ENCODE data around the gene SPDYE3. TPM values are rescaled to one million over a fixed set of nuclear protein-coding genes. Genes with fewer than 3 reads are reported as not detected.
"Not testable (repeated sequence)": the region's sequence is repeated elsewhere in the genome, so short reads cannot be mapped to it uniquely, and the experiment has no call there.

SPDYE3 gene
- total and polyA plus RNA-seq, 4 experiments from 2014 or later, result 6.3 to 9.9 TPM; not detected in 2

GRCh38 chr7:100358857-100359212 is 51.3 kb downstream of the SPDYE3 start:
- Histone ChIP-seq H3K27ac (ENCODE audit: low read depth, low read length) (no peak overlapping the region), H3K36me3 (ENCODE audit: insufficient read depth, low read length) (peaks cover 62% of the 10 kb centered on the region), H3K27me3 (ENCODE audit: insufficient read depth, low read length) (no peaks in the 10 kb centered on the region), H3K9me3 (ENCODE audit: control insufficient read depth in 1 of 2, low read length in 2 of 2) (no peaks in the 10 kb centered on the region), H3K4me3 (ENCODE audit: low read length in 2 of 2) (no peak overlapping the region), H3K4me1 (ENCODE audit: insufficient read depth, low read length) (peaks cover 3% of the 10 kb centered on the region)
- Mint-ChIP-seq H3K27me3 (no peaks in the 10 kb centered on the region), H3K36me3 (peaks cover 42 to 60% of the 10 kb centered on the region in 2 donors), H3K27ac (peak overlapping the region in 1 of 7 donors; percentile 50), H3K9me3 (no peaks in the 10 kb centered on the region), H3K4me1 (peaks cover 0 to 5% (median 2%) of the 10 kb centered on the region in 4 donors), H3K4me3 (no peak overlapping the region)
- intact Hi-C loops (cut with micrococcal nuclease), result no loop called here
- ChIA-PET POLR2A (ENCODE audit: partially characterized antibody) (no interaction called here), CTCF (ENCODE audit: partially characterized antibody) (no interaction called here)
- no peak for DNase-seq

GRCh38 chr7:100360135-100360854 is 52.8 kb downstream of the SPDYE3 start:
- H3K4me3 ChIP-seq (ENCODE audit: low read length in 2 of 2), result no peak overlapping the region
- H3K4me1 Mint-ChIP-seq, result peaks cover 1 to 10% (median 7%) of the 10 kb centered on the region in 4 donors
- H3K27me3 Mint-ChIP-seq, result no peaks in the 10 kb centered on the region
- peaks cover 58% of the 10 kb centered on the region for H3K36me3 ChIP-seq (ENCODE audit: insufficient read depth, low read length)
- CTCF ChIA-PET (ENCODE audit: partially characterized antibody), result no interaction called here
- no peak overlapping the region for H3K4me3 Mint-ChIP-seq
- POLR2A ChIA-PET (ENCODE audit: partially characterized antibody), result no interaction called here
- H3K9me3 ChIP-seq (ENCODE audit: control insufficient read depth in 1 of 2, low read length in 2 of 2), result no peaks in the 10 kb centered on the region
- H3K4me1 ChIP-seq (ENCODE audit: insufficient read depth, low read length), result peaks cover 2% of the 10 kb centered on the region
- H3K27me3 ChIP-seq (ENCODE audit: insufficient read depth, low read length), result no peaks in the 10 kb centered on the region
- H3K36me3 Mint-ChIP-seq, result peaks cover 40 to 62% of the 10 kb centered on the region in 2 donors
- peak overlapping the region in 5 of 7 donors; percentile 37 to 84 (median 67) for H3K27ac Mint-ChIP-seq
- no peak overlapping the region for H3K27ac ChIP-seq (ENCODE audit: low read depth, low read length)
- no peak for DNase-seq
- intact Hi-C loops (cut with micrococcal nuclease), result no loop called here
- no peaks in the 10 kb centered on the region for H3K9me3 Mint-ChIP-seq

- no peak overlapping the region for H3K4me3 Mint-ChIP-seq
- Histone ChIP-seq H3K9me3 (ENCODE audit: control insufficient read depth in 1 of 2, low read length in 2 of 2) (no peaks in the 10 kb centered on the region), H3K4me1 (ENCODE audit: insufficient read depth, low read length) (peaks cover 15% of the 10 kb centered on the region), H3K27ac (ENCODE audit: low read depth, low read length) (no peak overlapping the region), H3K4me3 (ENCODE audit: low read length in 2 of 2) (no peak overlapping the region), H3K27me3 (ENCODE audit: insufficient read depth, low read length) (no peaks in the 10 kb centered on the region), H3K36me3 (ENCODE audit: insufficient read depth, low read length) (peaks cover 34% of the 10 kb centered on the region)
- POLR2A ChIA-PET (ENCODE audit: partially characterized antibody), result no interaction called here
- H3K27ac Mint-ChIP-seq, result peak overlapping the region in 5 of 7 donors; percentile 0 to 23 (median 3)
- no peaks in the 10 kb centered on the region for H3K27me3 Mint-ChIP-seq
- H3K36me3 Mint-ChIP-seq, result peaks cover 40 to 54% of the 10 kb centered on the region in 2 donors
- intact Hi-C loops (cut with micrococcal nuclease), result no loop called here
- CTCF ChIA-PET (ENCODE audit: partially characterized antibody), result no interaction called here
- H3K9me3 Mint-ChIP-seq, result peaks cover 0 to 1% (median 0%) of the 10 kb centered on the region in 8 donors
- H3K4me1 Mint-ChIP-seq, result peaks cover 10 to 31% (median 20%) of the 10 kb centered on the region in 4 donors
- no peak for DNase-seq
These were observed 55.6 kb downstream of the SPDYE3 start for GRCh38 chr7:100363098-100363497.

- H3K4me1 Mint-ChIP-seq, result peaks cover 10 to 31% (median 20%) of the 10 kb centered on the region in 4 donors
These were observed 56.3 kb downstream of the SPDYE3 start for GRCh38 chr7:100363797-100364196.

GRCh38 chr7:100364480-100364879 is 57.0 kb downstream of the SPDYE3 start:
- Mint-ChIP-seq H3K4me3 (no peak overlapping the region), H3K9me3 (peaks cover 0 to 1% (median 0%) of the 10 kb centered on the region in 8 donors), H3K36me3 (peaks cover 31 to 46% of the 10 kb centered on the region in 2 donors), H3K27me3 (no peaks in the 10 kb centered on the region), H3K27ac (peak overlapping the region in 1 of 7 donors; percentile 38), H3K4me1 (peaks cover 10 to 31% (median 21%) of the 10 kb centered on the region in 4 donors)
- Histone ChIP-seq H3K4me1 (ENCODE audit: insufficient read depth, low read length) (peaks cover 15% of the 10 kb centered on the region), H3K27me3 (ENCODE audit: insufficient read depth, low read length) (no peaks in the 10 kb centered on the region), H3K27ac (ENCODE audit: low read depth, low read length) (no peak overlapping the region), H3K4me3 (ENCODE audit: low read length in 2 of 2) (no peak overlapping the region), H3K36me3 (ENCODE audit: insufficient read depth, low read length) (peaks cover 20% of the 10 kb centered on the region), H3K9me3 (ENCODE audit: control insufficient read depth in 1 of 2, low read length in 2 of 2) (no peaks in the 10 kb centered on the region)
- intact Hi-C loops (cut with micrococcal nuclease), result no loop called here
- ChIA-PET CTCF (ENCODE audit: partially characterized antibody) (no interaction called here), POLR2A (ENCODE audit: partially characterized antibody) (no interaction called here)
- DNase-seq, result no peak

More at GRCh38 chr7:100363797-100364196, 56.3 kb downstream of the SPDYE3 start:
- Histone ChIP-seq H3K4me1 (ENCODE audit: insufficient read depth, low read length) (peaks cover 15% of the 10 kb centered on the region), H3K36me3 (ENCODE audit: insufficient read depth, low read length) (peaks cover 27% of the 10 kb centered on the region)
- peak overlapping the region in 2 of 7 donors; percentile 8 to 38 for H3K27ac Mint-ChIP-seq
- H3K4me3 ChIP-seq (ENCODE audit: low read length in 2 of 2); H3K9me3 ChIP-seq (ENCODE audit: control insufficient read depth in 1 of 2, low read length in 2 of 2); CTCF ChIA-PET (ENCODE audit: partially characterized antibody); H3K4me3 Mint-ChIP-seq; DNase-seq; intact Hi-C loops (cut with micrococcal nuclease); H3K9me3 Mint-ChIP-seq; H3K27me3 ChIP-seq (ENCODE audit: insufficient read depth, low read length); H3K27me3 Mint-ChIP-seq; H3K27ac ChIP-seq (ENCODE audit: low read depth, low read length); POLR2A ChIA-PET (ENCODE audit: partially characterized antibody): not testable (repeated sequence)
- H3K36me3 Mint-ChIP-seq, result peaks cover 37 to 50% of the 10 kb centered on the region in 2 donors

GRCh38 chr7:100365998-100366367 is 58.5 kb downstream of the SPDYE3 start:
- Mint-ChIP-seq H3K4me1 (peaks cover 10 to 31% (median 19%) of the 10 kb centered on the region in 4 donors), H3K36me3 (peaks cover 21 to 35% of the 10 kb centered on the region in 2 donors), H3K27ac (peak overlapping the region; percentile 60 to 86 (median 64)), H3K4me3 (peak overlapping the region in 1 of 8 donors; percentile 20)
- POLR2A ChIA-PET (ENCODE audit: partially characterized antibody); H3K27ac ChIP-seq (ENCODE audit: low read depth, low read length); H3K9me3 ChIP-seq (ENCODE audit: control insufficient read depth in 1 of 2, low read length in 2 of 2); DNase-seq; H3K27me3 Mint-ChIP-seq; CTCF ChIA-PET (ENCODE audit: partially characterized antibody); H3K4me3 ChIP-seq (ENCODE audit: low read length in 2 of 2); H3K9me3 Mint-ChIP-seq; H3K27me3 ChIP-seq (ENCODE audit: insufficient read depth, low read length): not testable (repeated sequence)
- H3K4me1 ChIP-seq (ENCODE audit: insufficient read depth, low read length), result peaks cover 15% of the 10 kb centered on the region
- intact Hi-C loops (cut with micrococcal nuclease), result loop anchor here (5.0 kb wide), 1 partner anchor 41 kb away; no protein-coding TSS in a partner anchor
- H3K36me3 ChIP-seq (ENCODE audit: insufficient read depth, low read length), result peaks cover 11% of the 10 kb centered on the region

- H3K4me3 Mint-ChIP-seq, result peak overlapping the region in 2 of 8 donors; percentile 20 to 64
- H3K9me3 ChIP-seq (ENCODE audit: control insufficient read depth in 1 of 2, low read length in 2 of 2), result no peaks in the 10 kb centered on the region
These were observed 59.1 kb downstream of the SPDYE3 start for GRCh38 chr7:100366411-100367250.

More at GRCh38 chr7:100366411-100367250, 59.1 kb downstream of the SPDYE3 start:
- peaks cover 6% of the 10 kb centered on the region for H3K36me3 ChIP-seq (ENCODE audit: insufficient read depth, low read length)
- intact Hi-C loops (cut with micrococcal nuclease), result loop anchor here (5.0 kb wide), 1 partner anchor 41 kb away; no protein-coding TSS in a partner anchor
- Mint-ChIP-seq H3K27ac (peak overlapping the region; percentile 62 to 86 (median 77)), H3K36me3 (peaks cover 19 to 31% of the 10 kb centered on the region in 2 donors), H3K9me3 (peaks cover 0 to 1% (median 0%) of the 10 kb centered on the region in 8 donors), H3K27me3 (no peaks in the 10 kb centered on the region), H3K4me1 (peaks cover 10 to 31% (median 19%) of the 10 kb centered on the region in 4 donors)
- CTCF ChIA-PET (ENCODE audit: partially characterized antibody), result no interaction called here
- POLR2A ChIA-PET (ENCODE audit: partially characterized antibody), result no interaction called here
- H3K27me3 ChIP-seq (ENCODE audit: insufficient read depth, low read length), result no peaks in the 10 kb centered on the region
- no peak overlapping the region for H3K4me3 ChIP-seq (ENCODE audit: low read length in 2 of 2)
- no peak for DNase-seq
- H3K4me1 ChIP-seq (ENCODE audit: insufficient read depth, low read length), result peaks cover 15% of the 10 kb centered on the region
- H3K27ac ChIP-seq (ENCODE audit: low read depth, low read length), result no peak overlapping the region
